Choroid plexus epithelial cell (primary cell): ENCODE measurements around the gene TMEFF2.

ENCODE experiments used
- DNase-seq: peaks from one replicate; pipeline ENCODE4 v3.0.0-alpha.2; 2010; ENCODE audit warnings: low read depth
- H3K4me3 ChIP-seq: 2 replicates; pipeline ENCODE4 v1.5.1; 2011; ENCODE audit warnings: low read depth, mild to moderate bottlenecking, control low read depth, low read length, moderate library complexity
- TF ChIP-seq, protein P1 (sequence below): conservative IDR thresholded peaks from 2 replicates; pipeline ENCODE4 v1.5.1; 2011; ENCODE audit warnings: low read depth, mild to moderate bottlenecking, control low read depth, inconsistent platforms, low read length, moderate library complexity

Gene TMEFF2

GRCh38 chr2:191935247-191935646 lies 259.5 kb downstream of the TMEFF2 start:
- TF ChIP-seq, protein P1, sequence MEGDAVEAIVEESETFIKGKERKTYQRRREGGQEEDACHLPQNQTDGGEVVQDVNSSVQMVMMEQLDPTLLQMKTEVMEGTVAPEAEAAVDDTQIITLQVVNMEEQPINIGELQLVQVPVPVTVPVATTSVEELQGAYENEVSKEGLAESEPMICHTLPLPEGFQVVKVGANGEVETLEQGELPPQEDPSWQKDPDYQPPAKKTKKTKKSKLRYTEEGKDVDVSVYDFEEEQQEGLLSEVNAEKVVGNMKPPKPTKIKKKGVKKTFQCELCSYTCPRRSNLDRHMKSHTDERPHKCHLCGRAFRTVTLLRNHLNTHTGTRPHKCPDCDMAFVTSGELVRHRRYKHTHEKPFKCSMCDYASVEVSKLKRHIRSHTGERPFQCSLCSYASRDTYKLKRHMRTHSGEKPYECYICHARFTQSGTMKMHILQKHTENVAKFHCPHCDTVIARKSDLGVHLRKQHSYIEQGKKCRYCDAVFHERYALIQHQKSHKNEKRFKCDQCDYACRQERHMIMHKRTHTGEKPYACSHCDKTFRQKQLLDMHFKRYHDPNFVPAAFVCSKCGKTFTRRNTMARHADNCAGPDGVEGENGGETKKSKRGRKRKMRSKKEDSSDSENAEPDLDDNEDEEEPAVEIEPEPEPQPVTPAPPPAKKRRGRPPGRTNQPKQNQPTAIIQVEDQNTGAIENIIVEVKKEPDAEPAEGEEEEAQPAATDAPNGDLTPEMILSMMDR = no peak
- H3K4me3 ChIP-seq = no peak overlapping the region
- peak; percentile 28 for DNase-seq

DNA sequence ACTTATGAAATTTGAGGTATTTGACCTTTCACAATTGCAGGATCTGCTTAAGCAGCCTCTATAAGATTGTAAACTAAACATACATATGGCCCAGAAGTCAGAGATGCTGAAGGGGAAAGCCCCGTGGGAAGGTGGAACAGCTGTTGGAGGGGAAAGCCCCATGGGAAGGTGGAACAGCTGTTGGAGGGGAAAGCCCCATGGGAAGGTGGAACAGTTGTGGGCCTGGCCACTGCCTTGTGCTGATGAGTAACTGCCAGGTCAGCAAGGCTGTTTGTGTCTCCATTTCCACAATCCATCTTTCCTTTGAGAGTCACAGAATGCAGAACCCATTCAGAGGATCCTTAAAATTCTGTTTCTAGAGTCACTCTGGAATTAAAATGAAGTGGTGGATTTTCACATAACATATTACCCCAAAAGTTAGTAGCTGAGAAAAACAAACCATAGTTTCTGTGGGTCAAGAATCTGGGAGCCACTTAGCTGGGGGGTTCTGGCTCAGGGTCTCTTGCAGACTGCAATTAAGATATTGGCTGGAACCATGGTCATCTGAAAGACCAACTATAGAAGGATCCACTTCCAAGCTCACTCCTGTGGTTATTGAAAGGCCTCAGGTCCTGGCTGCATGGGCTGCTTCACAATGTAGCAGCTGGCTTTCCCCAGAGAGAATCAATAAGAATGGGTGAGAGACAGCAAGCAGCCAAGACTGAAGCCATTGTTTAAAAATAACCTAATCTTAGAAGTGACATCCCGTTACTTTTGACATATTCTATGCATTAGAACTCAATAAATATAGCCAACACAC lies 261.2 kb downstream of the TMEFF2 start:
- H3K4me3 ChIP-seq = no peak overlapping the region
- peak; percentile 62 for DNase-seq
- TF ChIP-seq, protein P1 = no peak

GRCh38 chr2:191932286-191932685 lies 262.4 kb downstream of the TMEFF2 start:
- TF ChIP-seq, protein P1 = no peak

GRCh38 chr2:191931329-191931728 lies 263.4 kb downstream of the TMEFF2 start:
- H3K4me3 ChIP-seq = no peak overlapping the region
- TF ChIP-seq, protein P1 = no peak
- no peak for DNase-seq

More at GRCh38 chr2:191932286-191932685, 262.4 kb downstream of the TMEFF2 start:
- H3K4me3 ChIP-seq = no peak overlapping the region
- DNase-seq = no peak

DNA sequence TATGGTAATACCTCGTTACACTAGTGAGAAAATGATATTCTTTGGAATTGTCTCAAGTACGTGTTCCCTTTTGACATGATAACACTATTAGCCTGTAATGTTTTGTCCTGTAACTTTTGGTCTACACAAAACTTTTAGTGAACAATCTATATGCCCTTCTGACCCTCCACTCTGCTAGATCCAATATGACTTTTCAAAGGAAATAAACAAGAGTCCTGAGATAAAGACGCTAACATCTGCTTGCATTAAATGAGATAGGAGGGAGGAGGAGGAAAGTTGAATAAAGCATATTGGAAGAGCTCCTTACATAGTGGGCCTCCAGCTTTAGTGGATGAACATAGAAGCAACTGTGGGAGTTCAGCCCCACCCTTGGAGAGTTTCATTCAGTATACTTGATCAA lies 264.5 kb downstream of the TMEFF2 start:
- TF ChIP-seq, protein P1 = no peak
- DNase-seq = no peak
- H3K4me3 ChIP-seq = no peak overlapping the region

DNA sequence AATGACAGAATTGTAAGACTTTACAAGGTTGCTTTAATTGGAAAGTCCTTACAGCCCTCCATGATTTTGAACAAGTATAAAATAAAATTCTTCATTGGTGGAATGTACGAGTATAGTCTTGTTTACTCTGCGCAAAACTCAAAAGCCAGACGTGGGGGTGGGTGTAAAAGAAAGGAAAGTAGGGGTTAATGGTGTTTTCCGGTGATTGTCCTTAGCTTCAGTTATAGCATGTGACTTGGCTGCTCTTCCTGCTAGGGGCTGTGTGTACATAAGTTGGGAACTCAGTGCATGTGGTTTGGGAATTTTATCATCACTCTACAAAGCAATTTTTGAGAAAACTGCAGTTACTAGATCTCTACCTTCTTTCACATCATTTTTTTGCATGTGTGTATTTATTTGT lies 265.4 kb downstream of the TMEFF2 start:
- DNase-seq = peak; percentile 10
- TF ChIP-seq, protein P1 = no peak
- no peak overlapping the region for H3K4me3 ChIP-seq

- TF ChIP-seq, protein P1 = no peak
- H3K4me3 ChIP-seq = no peak overlapping the region
- DNase-seq = peak; percentile 82
These were observed 266.7 kb downstream of the TMEFF2 start for GRCh38 chr2:191927991-191928390.
